HEK293 (cell line): ENCODE results near the gene LYZL4.

Source experiments
- KLF1 ChIP-seq: fragments of 450-650 bp; formaldehyde crosslinking; IDR thresholded peaks from 2 replicates; pipeline ENCODE4 v1.5.1; 2016; ENCODE audit warnings: missing biosample characterization, missing genetic modification characterization
- REST ChIP-seq: fragments of 450-650 bp; formaldehyde crosslinking; IDR thresholded peaks from 2 replicates; pipeline ENCODE4 v1.5.1; 2016; ENCODE audit warnings: missing biosample characterization, missing genetic modification characterization
- TCF7L2 ChIP-seq: IDR thresholded peaks from 2 replicates; pipeline ENCODE4 v1.6.1; 2011; ENCODE audit warnings: low read depth, mild to moderate bottlenecking, inconsistent platforms, low read length, moderate library complexity, borderline replicate concordance
- YY1 ChIP-seq: fragments of 450-650 bp; formaldehyde crosslinking; IDR thresholded peaks from 2 replicates; pipeline ENCODE4 v1.5.1; 2018; ENCODE audit warnings: missing biosample characterization, missing genetic modification characterization
- ZBTB7A ChIP-seq: fragments of 450-650 bp; formaldehyde crosslinking; IDR thresholded peaks from 2 replicates; pipeline ENCODE4 v1.5.1; 2016; ENCODE audit warnings: low read depth, missing biosample characterization, missing genetic modification characterization
- ZNF133 ChIP-seq: fragments of 450-650 bp; formaldehyde crosslinking; IDR thresholded peaks from 2 replicates; pipeline ENCODE4 v1.5.1; 2016; ENCODE audit warnings: missing biosample characterization, missing genetic modification characterization
- ZNF202 ChIP-seq: fragments of 450-650 bp; formaldehyde crosslinking; IDR thresholded peaks from 2 replicates; pipeline ENCODE4 v1.5.1; 2016; ENCODE audit warnings: missing biosample characterization, missing genetic modification characterization, borderline replicate concordance
- ZNF335 ChIP-seq: fragments of 450-650 bp; formaldehyde crosslinking; conservative IDR thresholded peaks from 2 replicates; pipeline ENCODE4 v1.5.1; 2016; ENCODE audit warnings: missing biosample characterization, missing genetic modification characterization
- ZNF423 ChIP-seq: fragments of 450-650 bp; formaldehyde crosslinking; IDR thresholded peaks from 2 replicates; pipeline ENCODE4 v1.5.1; 2016; ENCODE audit warnings: missing biosample characterization, missing genetic modification characterization
- ZSCAN18 ChIP-seq: fragments of 450-650 bp; formaldehyde crosslinking; IDR thresholded peaks from 2 replicates; pipeline ENCODE4 v1.5.1; 2016; ENCODE audit warnings: missing biosample characterization, missing genetic modification characterization
- TF ChIP-seq, protein P1 (sequence below): fragments of 450-650 bp; formaldehyde crosslinking; IDR thresholded peaks from 2 replicates; pipeline ENCODE4 v1.5.1; 2016; ENCODE audit warnings: missing biosample characterization, missing genetic modification characterization
- TF ChIP-seq, protein P2 (sequence below): fragments of 450-650 bp; formaldehyde crosslinking; IDR thresholded peaks from 2 replicates; pipeline ENCODE4 v1.5.1; 2016; ENCODE audit warnings: missing biosample characterization, missing genetic modification characterization

- no peak for TF ChIP-seq KLF1 (tag by site-specific recombination)
- no peak for TF ChIP-seq ZNF133 (tag by site-specific recombination)
- TF ChIP-seq, protein P1, sequence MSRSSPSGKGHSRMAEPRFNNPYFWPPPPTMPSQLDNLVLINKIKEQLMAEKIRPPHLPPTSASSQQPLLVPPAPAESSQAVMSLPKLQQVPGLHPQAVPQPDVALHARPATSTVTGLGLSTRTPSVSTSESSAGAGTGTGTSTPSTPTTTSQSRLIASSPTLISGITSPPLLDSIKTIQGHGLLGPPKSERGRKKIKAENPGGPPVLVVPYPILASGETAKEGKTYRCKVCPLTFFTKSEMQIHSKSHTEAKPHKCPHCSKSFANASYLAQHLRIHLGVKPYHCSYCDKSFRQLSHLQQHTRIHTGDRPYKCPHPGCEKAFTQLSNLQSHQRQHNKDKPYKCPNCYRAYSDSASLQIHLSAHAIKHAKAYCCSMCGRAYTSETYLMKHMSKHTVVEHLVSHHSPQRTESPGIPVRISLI (tag by site-specific recombination), result no peak
- TF ChIP-seq TCF7L2, result no peak
- no peak for TF ChIP-seq ZNF423
- TF ChIP-seq, protein P2, sequence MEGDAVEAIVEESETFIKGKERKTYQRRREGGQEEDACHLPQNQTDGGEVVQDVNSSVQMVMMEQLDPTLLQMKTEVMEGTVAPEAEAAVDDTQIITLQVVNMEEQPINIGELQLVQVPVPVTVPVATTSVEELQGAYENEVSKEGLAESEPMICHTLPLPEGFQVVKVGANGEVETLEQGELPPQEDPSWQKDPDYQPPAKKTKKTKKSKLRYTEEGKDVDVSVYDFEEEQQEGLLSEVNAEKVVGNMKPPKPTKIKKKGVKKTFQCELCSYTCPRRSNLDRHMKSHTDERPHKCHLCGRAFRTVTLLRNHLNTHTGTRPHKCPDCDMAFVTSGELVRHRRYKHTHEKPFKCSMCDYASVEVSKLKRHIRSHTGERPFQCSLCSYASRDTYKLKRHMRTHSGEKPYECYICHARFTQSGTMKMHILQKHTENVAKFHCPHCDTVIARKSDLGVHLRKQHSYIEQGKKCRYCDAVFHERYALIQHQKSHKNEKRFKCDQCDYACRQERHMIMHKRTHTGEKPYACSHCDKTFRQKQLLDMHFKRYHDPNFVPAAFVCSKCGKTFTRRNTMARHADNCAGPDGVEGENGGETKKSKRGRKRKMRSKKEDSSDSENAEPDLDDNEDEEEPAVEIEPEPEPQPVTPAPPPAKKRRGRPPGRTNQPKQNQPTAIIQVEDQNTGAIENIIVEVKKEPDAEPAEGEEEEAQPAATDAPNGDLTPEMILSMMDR, result no peak
- TF ChIP-seq YY1, result no peak
- no peak for TF ChIP-seq ZBTB7A (tag by site-specific recombination)
- no peak for TF ChIP-seq ZNF335 (tag by site-specific recombination)
- no peak for TF ChIP-seq ZSCAN18 (tag by site-specific recombination)
- TF ChIP-seq ZNF202 (tag by site-specific recombination), result no peak
- no peak for TF ChIP-seq REST (tag by site-specific recombination)
These were observed 18.4 kb upstream of the LYZL4 start for GRCh38 chr3:42428830-42429229.
